ENCODE measurements around the gene CTNNA2.

CTNNA2 gene

GRCh38 chr2:80132281-80132680 lies 619.4 kb downstream of the CTNNA2 start:
- TF ChIP-seq CTCF (IDR thresholded peaks at IDR 0.05; ENCODE audit: borderline replicate concordance, extremely low read depth, low read length, poor library complexity, severe bottlenecking), result no peak
- no peak for TF ChIP-seq EZH2 (IDR thresholded peaks at IDR 0.05; ENCODE audit: borderline replicate concordance, low read depth, low read length, severe bottlenecking)
- no peaks in the 10 kb centered on the region for H3K36me3 ChIP-seq (ENCODE audit: insufficient read depth, low read length)
- H3K27me3 ChIP-seq (ENCODE audit: insufficient read depth, low read length, poor library complexity), result no peaks in the 10 kb centered on the region
- no peaks in the 10 kb centered on the region for H3K79me2 ChIP-seq (ENCODE audit: insufficient read depth, low read length)
- no peak overlapping the region for H3K27ac ChIP-seq (ENCODE audit: low read length)
- no peaks in the 10 kb centered on the region for H3K9me3 ChIP-seq (ENCODE audit: insufficient read depth, low read length, severe bottlenecking)
- H3K4me3 ChIP-seq (ENCODE audit: low read depth in 1 of 2, low read length in 2 of 2), result no peak overlapping the region
- H2AFZ ChIP-seq (ENCODE audit: low read depth, low read length), result no peak overlapping the region
- no peak overlapping the region for H3K9ac ChIP-seq (ENCODE audit: low read depth, low read length)
- H4K20me1 ChIP-seq (ENCODE audit: insufficient read depth, low read length), result no peaks in the 10 kb centered on the region
- ATAC-seq (ENCODE audit: insufficient read depth, low read depth) (no peak), DNase-seq (no peak)
- H3K4me1 ChIP-seq (ENCODE audit: insufficient read depth, low read length), result no peaks in the 10 kb centered on the region
- H3K4me2 ChIP-seq (ENCODE audit: insufficient read depth, low read length), result no peak overlapping the region

- H3K27me3 ChIP-seq (ENCODE audit: insufficient read depth, low read length, poor library complexity), result no peaks in the 10 kb centered on the region
- no peaks in the 10 kb centered on the region for H3K79me2 ChIP-seq (ENCODE audit: insufficient read depth, low read length)
- no peaks in the 10 kb centered on the region for H3K9me3 ChIP-seq (ENCODE audit: insufficient read depth, low read length, severe bottlenecking)
- DNase-seq, result no peak
- no peak overlapping the region for H2AFZ ChIP-seq (ENCODE audit: low read depth, low read length)
- TF ChIP-seq EZH2 (IDR thresholded peaks at IDR 0.05; ENCODE audit: borderline replicate concordance, low read depth, low read length, severe bottlenecking), result no peak
- no peak for TF ChIP-seq CTCF (IDR thresholded peaks at IDR 0.05; ENCODE audit: borderline replicate concordance, extremely low read depth, low read length, poor library complexity, severe bottlenecking)
- no peak overlapping the region for H3K4me2 ChIP-seq (ENCODE audit: insufficient read depth, low read length)
- no peak overlapping the region for H3K4me3 ChIP-seq (ENCODE audit: low read depth in 1 of 2, low read length in 2 of 2)
- no peak for ATAC-seq (ENCODE audit: insufficient read depth, low read depth)
- H3K4me1 ChIP-seq (ENCODE audit: insufficient read depth, low read length), result no peaks in the 10 kb centered on the region
- H4K20me1 ChIP-seq (ENCODE audit: insufficient read depth, low read length), result no peaks in the 10 kb centered on the region
- H3K36me3 ChIP-seq (ENCODE audit: insufficient read depth, low read length), result no peaks in the 10 kb centered on the region
- H3K9ac ChIP-seq (ENCODE audit: low read depth, low read length), result no peak overlapping the region
- H3K27ac ChIP-seq (ENCODE audit: low read length), result no peak overlapping the region
These were observed 622.1 kb downstream of the CTNNA2 start for GRCh38 chr2:80135001-80135400.

- Histone ChIP-seq H3K4me1 (ENCODE audit: insufficient read depth, low read length) (no peaks in the 10 kb centered on the region), H3K27ac (ENCODE audit: low read length) (no peak overlapping the region), H2AFZ (ENCODE audit: low read depth, low read length) (no peak overlapping the region), H3K4me3 (ENCODE audit: low read depth in 1 of 2, low read length in 2 of 2) (no peak overlapping the region), H3K9me3 (ENCODE audit: insufficient read depth, low read length, severe bottlenecking) (no peaks in the 10 kb centered on the region), H4K20me1 (ENCODE audit: insufficient read depth, low read length) (no peaks in the 10 kb centered on the region), H3K79me2 (ENCODE audit: insufficient read depth, low read length) (no peaks in the 10 kb centered on the region), H3K4me2 (ENCODE audit: insufficient read depth, low read length) (no peak overlapping the region), H3K36me3 (ENCODE audit: insufficient read depth, low read length) (no peaks in the 10 kb centered on the region), H3K27me3 (ENCODE audit: insufficient read depth, low read length, poor library complexity) (no peaks in the 10 kb centered on the region), H3K9ac (ENCODE audit: low read depth, low read length) (no peak overlapping the region)
- ATAC-seq (ENCODE audit: insufficient read depth, low read depth) (no peak), DNase-seq (no peak)
- TF ChIP-seq CTCF (IDR thresholded peaks at IDR 0.05; ENCODE audit: borderline replicate concordance, extremely low read depth, low read length, poor library complexity, severe bottlenecking) (no peak), EZH2 (IDR thresholded peaks at IDR 0.05; ENCODE audit: borderline replicate concordance, low read depth, low read length, severe bottlenecking) (no peak)
These were observed 623.5 kb downstream of the CTNNA2 start for GRCh38 chr2:80136338-80136737.

- ATAC-seq (ENCODE audit: insufficient read depth, low read depth) (no peak), DNase-seq (no peak)
- no peak overlapping the region for H3K27ac ChIP-seq (ENCODE audit: low read length)
- no peaks in the 10 kb centered on the region for H3K36me3 ChIP-seq (ENCODE audit: insufficient read depth, low read length)
- H3K4me3 ChIP-seq (ENCODE audit: low read depth in 1 of 2, low read length in 2 of 2), result no peak overlapping the region
- no peaks in the 10 kb centered on the region for H3K9me3 ChIP-seq (ENCODE audit: insufficient read depth, low read length, severe bottlenecking)
- no peak overlapping the region for H2AFZ ChIP-seq (ENCODE audit: low read depth, low read length)
- no peaks in the 10 kb centered on the region for H3K79me2 ChIP-seq (ENCODE audit: insufficient read depth, low read length)
- TF ChIP-seq CTCF (IDR thresholded peaks at IDR 0.05; ENCODE audit: borderline replicate concordance, extremely low read depth, low read length, poor library complexity, severe bottlenecking), result no peak
- TF ChIP-seq EZH2 (IDR thresholded peaks at IDR 0.05; ENCODE audit: borderline replicate concordance, low read depth, low read length, severe bottlenecking), result no peak
- no peaks in the 10 kb centered on the region for H3K27me3 ChIP-seq (ENCODE audit: insufficient read depth, low read length, poor library complexity)
- no peak overlapping the region for H3K4me2 ChIP-seq (ENCODE audit: insufficient read depth, low read length)
- no peaks in the 10 kb centered on the region for H3K4me1 ChIP-seq (ENCODE audit: insufficient read depth, low read length)
- H4K20me1 ChIP-seq (ENCODE audit: insufficient read depth, low read length), result no peaks in the 10 kb centered on the region
- H3K9ac ChIP-seq (ENCODE audit: low read depth, low read length), result no peak overlapping the region
These were observed 626.1 kb downstream of the CTNNA2 start for GRCh38 chr2:80139001-80139400.
